HEK293T (cell line): ENCODE measurements around the gene AMPD3.

Source experiments
- CTCF ChIA-PET: fragments of 350-600 bp; formaldehyde crosslinking; extraction: SDS; loops from one replicate; lab custom pipeline; 2021; ENCODE audit warnings: antibody characterized with exemption, inconsistent platforms; lab: Yijun Ruan, JAX
- POLR2A ChIA-PET: fragments of 350-600 bp; formaldehyde crosslinking; extraction: SDS; loops from one replicate; lab custom pipeline; 2020; ENCODE audit warnings: antibody characterized with exemption, inconsistent platforms; lab: Yijun Ruan, JAX
- DNase-seq: peaks from one replicate; pipeline ENCODE4 v3.0.0; 2012; ENCODE audit warnings: mixed read lengths; ENCODE audit errors: extremely low spot score
- ARNT ChIP-seq: fragments of 450-650 bp; IDR thresholded peaks from 2 replicates; pipeline ENCODE4 v1.6.1; 2017; ENCODE audit warnings: mild to moderate bottlenecking
- BHLHE40 ChIP-seq: fragments of 450-650 bp; IDR thresholded peaks from 2 replicates; pipeline ENCODE4 v1.6.1; 2016; ENCODE audit warnings: mild to moderate bottlenecking, moderate library complexity, borderline replicate concordance
- CTBP1 ChIP-seq: fragments of 450-650 bp; IDR thresholded peaks from 2 replicates; pipeline ENCODE4 v1.6.1; 2016; ENCODE audit warnings: borderline replicate concordance
- ELF4 ChIP-seq: fragments of 450-650 bp; IDR thresholded peaks from 2 replicates; pipeline ENCODE4 v1.6.1; 2017; ENCODE audit warnings: antibody characterized with exemption
- FOXA1 ChIP-seq: fragments of 450-650 bp; IDR thresholded peaks from 2 replicates; pipeline ENCODE4 v1.6.1; 2016; ENCODE audit warnings: mild to moderate bottlenecking
- FOXK2 ChIP-seq: fragments of 450-650 bp; IDR thresholded peaks from 2 replicates; pipeline ENCODE4 v1.6.1; 2016; ENCODE audit warnings: mild to moderate bottlenecking
- FOXM1 ChIP-seq: fragments of 450-650 bp; IDR thresholded peaks from 2 replicates; pipeline ENCODE4 v1.6.1; 2017; ENCODE audit warnings: mild to moderate bottlenecking, borderline replicate concordance
- HDGF ChIP-seq: fragments of 450-650 bp; IDR thresholded peaks from 2 replicates; pipeline ENCODE4 v1.6.1; 2017; ENCODE audit warnings: antibody characterized with exemption, borderline replicate concordance
- L3MBTL2 ChIP-seq: fragments of 450-650 bp; conservative IDR thresholded peaks from 2 replicates; pipeline ENCODE4 v1.6.1; 2016; ENCODE audit warnings: mild to moderate bottlenecking
- LEF1 ChIP-seq: fragments of 450-650 bp; IDR thresholded peaks from 2 replicates; pipeline ENCODE4 v1.6.1; 2017; ENCODE audit warnings: mild to moderate bottlenecking, borderline replicate concordance
- NFRKB ChIP-seq: fragments of 450-650 bp; IDR thresholded peaks from 2 replicates; pipeline ENCODE4 v1.6.1; 2016; ENCODE audit warnings: mild to moderate bottlenecking, moderate library complexity
- SP1 ChIP-seq: fragments of 450-650 bp; IDR thresholded peaks from 2 replicates; pipeline ENCODE4 v1.6.1; 2017
- SUZ12 ChIP-seq: fragments of 450-650 bp; IDR thresholded peaks from 2 replicates; pipeline ENCODE4 v1.6.1; 2016; ENCODE audit warnings: mild to moderate bottlenecking
- TARDBP ChIP-seq: fragments of 450-650 bp; IDR thresholded peaks from 2 replicates; pipeline ENCODE4 v1.6.1; 2016
- ZNF384 ChIP-seq: fragments of 450-650 bp; IDR thresholded peaks from 2 replicates; pipeline ENCODE4 v1.6.1; 2016
- TF ChIP-seq, protein P1 (sequence below): fragments of 450-650 bp; IDR thresholded peaks from 2 replicates; pipeline ENCODE4 v1.6.1; 2016

Gene AMPD3

GRCh38 chr11:10485646-10486045 lies 30.6 kb downstream of the AMPD3 start:
- no peak for DNase-seq
- CTCF ChIA-PET, result no interaction called here
- POLR2A ChIA-PET, result no interaction called here
- TF ChIP-seq NFRKB (no peak), SUZ12 (no peak)
- TF ChIP-seq, protein P1, sequence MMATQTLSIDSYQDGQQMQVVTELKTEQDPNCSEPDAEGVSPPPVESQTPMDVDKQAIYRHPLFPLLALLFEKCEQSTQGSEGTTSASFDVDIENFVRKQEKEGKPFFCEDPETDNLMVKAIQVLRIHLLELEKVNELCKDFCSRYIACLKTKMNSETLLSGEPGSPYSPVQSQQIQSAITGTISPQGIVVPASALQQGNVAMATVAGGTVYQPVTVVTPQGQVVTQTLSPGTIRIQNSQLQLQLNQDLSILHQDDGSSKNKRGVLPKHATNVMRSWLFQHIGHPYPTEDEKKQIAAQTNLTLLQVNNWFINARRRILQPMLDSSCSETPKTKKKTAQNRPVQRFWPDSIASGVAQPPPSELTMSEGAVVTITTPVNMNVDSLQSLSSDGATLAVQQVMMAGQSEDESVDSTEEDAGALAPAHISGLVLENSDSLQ, result no peak

GRCh38 chr11:10486161-10486840 lies 31.2 kb downstream of the AMPD3 start:
- DNase-seq, result no peak
- TF ChIP-seq SP1 (no peak), TARDBP (no peak), SUZ12 (no peak), BHLHE40 (no peak), CTBP1 (no peak), L3MBTL2 (no peak), HDGF (no peak), FOXA1 (no peak), FOXK2 (no peak), ELF4 (no peak), ARNT (no peak), ZNF384 (no peak), LEF1 (no peak), NFRKB (no peak), FOXM1 (no peak)
- TF ChIP-seq, protein P1, result no peak
- CTCF ChIA-PET, result no interaction called here
- POLR2A ChIA-PET, result no interaction called here

GRCh38 chr11:10487002-10487647 lies 32.1 kb downstream of the AMPD3 start:
- TF ChIP-seq TARDBP (no peak), ELF4 (no peak), HDGF (no peak), ARNT (no peak), FOXK2 (no peak), NFRKB (no peak), FOXA1 (no peak), ZNF384 (no peak), L3MBTL2 (no peak), SP1 (no peak), LEF1 (no peak), BHLHE40 (no peak), CTBP1 (no peak), FOXM1 (no peak), SUZ12 (no peak)
- TF ChIP-seq, protein P1, result no peak
- POLR2A ChIA-PET, result no interaction called here
- CTCF ChIA-PET, result interaction anchor here (1.2 kb wide), 1 partner anchor 54 kb away, joined by 4 read pairs; the partner anchor contains the start of gene RNF141
- DNase-seq, result no peak

GRCh38 chr11:10488121-10488933 lies 33.3 kb downstream of the AMPD3 start:
- TF ChIP-seq CTBP1 (no peak), L3MBTL2 (no peak), SUZ12 (no peak), LEF1 (no peak), SP1 (no peak), ZNF384 (no peak), HDGF (no peak), TARDBP (no peak), FOXM1 (no peak)
- TF ChIP-seq, protein P1, result no peak
- ChIA-PET CTCF (interaction anchor here (0.6 to 1.2 kb wide), 2 partner anchors 53 to 58 kb away, joined by 3 to 4 read pairs; partner anchors contain the start of gene RNF141), POLR2A (interaction anchor here (0.6 kb wide), 1 partner anchor 1389 kb away, joined by 4 read pairs; no protein-coding TSS in a partner anchor)

More at GRCh38 chr11:10488121-10488933, 33.3 kb downstream of the AMPD3 start:
- DNase-seq, result no peak
